GM18517 (cell line): Measurements from ENCODE around the gene KANSL3.

ENCODE experiments used
- ATAC-seq: cut with Tn5 transposase; IDR thresholded peaks from one replicate; pipeline ENCODE4 v1.9.1; 2021; ENCODE audit warnings: mild to moderate bottlenecking, moderate library complexity; ENCODE audit not compliant: unreplicated experiment

KANSL3 gene

GRCh38 chr2:96608469-96609455, 29.4 kb downstream of the KANSL3 start:
- ATAC-seq: no peak

GRCh38 chr2:96604104-96604503, 34.0 kb downstream of the KANSL3 start:
- no peak for ATAC-seq

- ATAC-seq: no peak
Observed at GRCh38 chr2:96602330-96602823, 35.7 kb downstream of the KANSL3 start.

- no peak for ATAC-seq
Observed at GRCh38 chr2:96601382-96602292, 36.5 kb downstream of the KANSL3 start.

- no peak for ATAC-seq
Observed at GRCh38 chr2:96599941-96600340, 38.2 kb downstream of the KANSL3 start.

GRCh38 chr2:96596596-96596995, 41.5 kb downstream of the KANSL3 start:
- ATAC-seq: no peak

- ATAC-seq: no peak
Observed at GRCh38 chr2:96594691-96595152, 43.4 kb downstream of the KANSL3 start.

- no peak for ATAC-seq
Observed at GRCh38 chr2:96594282-96594681, 43.8 kb downstream of the KANSL3 start.

GRCh38 chr2:96591494-96591893, 46.6 kb downstream of the KANSL3 start:
- ATAC-seq: no peak

- ATAC-seq: no peak
Observed at GRCh38 chr2:96591054-96591453, 47.1 kb downstream of the KANSL3 start.

GRCh38 chr2:96587843-96588242, 50.3 kb downstream of the KANSL3 start:
- ATAC-seq: no peak

- no peak for ATAC-seq
Observed at GRCh38 chr2:96584017-96584416, 54.1 kb downstream of the KANSL3 start.

GRCh38 chr2:96580771-96581170, 57.3 kb downstream of the KANSL3 start:
- no peak for ATAC-seq

GRCh38 chr2:96579422-96579821, 58.7 kb downstream of the KANSL3 start:
- ATAC-seq: no peak

- no peak for ATAC-seq
Observed at GRCh38 chr2:96578731-96579130, 59.4 kb downstream of the KANSL3 start.

- no peak for ATAC-seq
Observed at GRCh38 chr2:96577501-96577900, 60.6 kb downstream of the KANSL3 start.

- ATAC-seq: no peak
Observed at GRCh38 chr2:96575785-96576456, 62.2 kb downstream of the KANSL3 start.

GRCh38 chr2:96574364-96574763, 63.7 kb downstream of the KANSL3 start:
- no peak for ATAC-seq

GRCh38 chr2:96568094-96568493, 70.0 kb downstream of the KANSL3 start:
- ATAC-seq: no peak

- ATAC-seq: no peak
Observed at GRCh38 chr2:96565111-96565510, 73.0 kb downstream of the KANSL3 start.

GRCh38 chr2:96564563-96564962, 73.5 kb downstream of the KANSL3 start:
- no peak for ATAC-seq
